SU-DHL-6 (cell line): Measurements from ENCODE around the gene REPS2.

Experiments used
- CTCF ChIP-seq: fragments of 200-600 bp; sonication (generic); IDR thresholded peaks from one replicate; pipeline ENCODE4 v1.5.1; 2017; ENCODE audit warnings: antibody characterized with exemption, mild to moderate bottlenecking, low read length, moderate library complexity; ENCODE audit not compliant: insufficient read depth, poor library complexity, severe bottlenecking
- EZH2phosphoT487 ChIP-seq: fragments of 200-600 bp; sonication (generic), shearing (Covaris generic); conservative IDR thresholded peaks from 2 replicates; pipeline ENCODE4 v1.6.1; 2018; ENCODE audit warnings: mild to moderate bottlenecking, antibody characterized with exemption, low read length, moderate library complexity, mixed read lengths

DNA sequence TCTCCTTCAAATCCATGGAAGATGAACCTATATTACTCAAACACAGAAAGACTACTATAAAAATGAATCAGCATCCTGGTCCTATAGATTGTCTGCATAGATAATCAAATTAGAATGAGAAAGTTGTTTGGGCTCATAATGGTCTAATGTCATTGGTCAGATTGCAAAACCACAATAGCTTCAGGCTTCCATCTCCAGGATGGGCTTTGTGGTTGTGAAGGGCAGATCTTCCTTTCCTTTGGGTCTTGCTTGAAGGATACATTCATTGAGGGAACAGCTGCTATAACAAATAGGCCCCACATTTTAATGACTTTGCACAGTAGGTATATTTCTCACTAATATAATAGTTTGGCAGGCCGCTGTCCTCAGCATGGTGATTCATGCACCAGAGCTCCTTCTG lies 94.3 kb downstream of the REPS2 start:
- no peak for TF ChIP-seq CTCF
- TF ChIP-seq EZH2phosphoT487: no peak
